GM06990 (cell line): Measurements from ENCODE around the gene A1BG.

Experiments used
- DNase-seq: peaks from one replicate; pipeline ENCODE4 v3.0.0-alpha.2; 2011; ENCODE audit not compliant: insufficient read length; ENCODE audit errors: extremely low read depth
- H3K27me3 ChIP-seq: replicated peaks from 2 replicates; pipeline ENCODE4 v1.6.0; 2011; ENCODE audit warnings: low read length; ENCODE audit not compliant: control insufficient read depth, insufficient read depth
- H3K36me3 ChIP-seq: 2 replicates; pipeline ENCODE4 v1.5.1; 2011; ENCODE audit warnings: low read length; ENCODE audit not compliant: control insufficient read depth, insufficient read depth
- H3K4me3 ChIP-seq: replicated peaks from 2 replicates; pipeline ENCODE4 v1.5.1; 2011; ENCODE audit warnings: low read depth, mild to moderate bottlenecking, control low read depth, low read length
- CTCF ChIP-seq: IDR thresholded peaks from 2 replicates; pipeline ENCODE4 v1.5.1; 2011; ENCODE audit warnings: low read length, control low read depth, mild to moderate bottlenecking, inconsistent platforms; ENCODE audit not compliant: insufficient read depth, poor library complexity, severe bottlenecking

Gene A1BG

GRCh38 chr19:58345558-58345957 lies 7.7 kb downstream of the A1BG start:
- DNase-seq: no peak
- TF ChIP-seq CTCF: no peak
- no peaks in the 10 kb centered on the region for H3K27me3 ChIP-seq
- peaks cover 1% of the 10 kb centered on the region for H3K36me3 ChIP-seq
- H3K4me3 ChIP-seq: no peak overlapping the region

GRCh38 chr19:58338825-58339558 lies 14.3 kb downstream of the A1BG start:
- H3K4me3 ChIP-seq: no peak overlapping the region
- no peak for DNase-seq
- no peaks in the 10 kb centered on the region for H3K27me3 ChIP-seq
- H3K36me3 ChIP-seq: peaks cover 24% of the 10 kb centered on the region
- no peak for TF ChIP-seq CTCF

GRCh38 chr19:58338336-58338735 lies 15.0 kb downstream of the A1BG start:
- DNase-seq: no peak
- no peaks in the 10 kb centered on the region for H3K27me3 ChIP-seq
- H3K4me3 ChIP-seq: no peak overlapping the region
- no peak for TF ChIP-seq CTCF
- peaks cover 24% of the 10 kb centered on the region for H3K36me3 ChIP-seq

GRCh38 chr19:58336820-58337219 lies 16.5 kb downstream of the A1BG start:
- peaks cover 24% of the 10 kb centered on the region for H3K36me3 ChIP-seq
- H3K4me3 ChIP-seq: no peak overlapping the region
- no peaks in the 10 kb centered on the region for H3K27me3 ChIP-seq
- TF ChIP-seq CTCF: no peak
- DNase-seq: no peak

GRCh38 chr19:58336216-58336615 lies 17.1 kb downstream of the A1BG start:
- Histone ChIP-seq H3K36me3 (peaks cover 23% of the 10 kb centered on the region), H3K4me3 (no peak overlapping the region), H3K27me3 (no peaks in the 10 kb centered on the region)
- no peak for TF ChIP-seq CTCF
- DNase-seq: no peak

GRCh38 chr19:58335630-58336029 lies 17.7 kb downstream of the A1BG start:
- no peak for DNase-seq
- peaks cover 23% of the 10 kb centered on the region for H3K36me3 ChIP-seq
- no peaks in the 10 kb centered on the region for H3K27me3 ChIP-seq
- no peak overlapping the region for H3K4me3 ChIP-seq
- no peak for TF ChIP-seq CTCF
